GM12875 (cell line): Measurements from ENCODE around the gene LOX.

Source experiments
- H3K4me3 ChIP-seq: one replicate; pipeline ENCODE4 v1.5.1; 2011; ENCODE audit warnings: low read depth, low read length, control low read depth
- CTCF ChIP-seq: IDR thresholded peaks from 2 replicates; pipeline ENCODE4 v1.5.1; 2011; ENCODE audit warnings: low read depth, mild to moderate bottlenecking, control low read depth, inconsistent platforms, low read length, moderate library complexity, borderline replicate concordance; ENCODE audit not compliant: insufficient read depth

Gene LOX

GRCh38 chr5:122081541-122081940, 3.5 kb upstream of the LOX start:
- TF ChIP-seq CTCF, result no peak
- no peak overlapping the region for H3K4me3 ChIP-seq

- peak overlapping the region; percentile 49 for H3K4me3 ChIP-seq
- no peak for TF ChIP-seq CTCF
These were observed 518 bp downstream of the LOX start for GRCh38 chr5:122077366-122078115.

- peak; percentile 73 for TF ChIP-seq CTCF
- H3K4me3 ChIP-seq, result peak overlapping the region; percentile 49
These were observed 1.2 kb downstream of the LOX start for GRCh38 chr5:122076669-122077365.

GRCh38 chr5:122076050-122076461, 2.0 kb downstream of the LOX start:
- no peak for TF ChIP-seq CTCF
- no peak overlapping the region for H3K4me3 ChIP-seq

DNA sequence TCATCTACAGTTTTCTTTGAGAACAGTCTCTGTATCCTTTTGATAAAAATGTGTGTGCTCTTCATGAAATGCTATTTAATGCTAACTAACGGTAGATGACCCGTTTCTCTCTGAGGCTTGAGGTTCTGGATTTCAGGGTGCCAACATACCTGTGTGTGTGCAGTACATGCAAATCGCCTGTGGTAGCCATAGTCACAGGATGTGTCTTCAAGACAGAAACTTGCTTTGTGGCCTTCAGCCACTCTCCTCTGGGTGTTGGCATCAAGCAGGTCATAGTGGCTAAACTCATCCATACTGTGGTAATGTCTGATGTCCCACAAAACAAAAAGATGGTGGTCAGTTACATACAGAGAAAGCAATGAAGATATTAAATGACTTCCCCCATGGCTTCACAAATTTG, 4.2 kb downstream of the LOX start:
- H3K4me3 ChIP-seq, result no peak overlapping the region
- no peak for TF ChIP-seq CTCF

- H3K4me3 ChIP-seq, result no peak overlapping the region
- TF ChIP-seq CTCF, result no peak
These were observed 5.0 kb downstream of the LOX start for GRCh38 chr5:122073018-122073417.

DNA sequence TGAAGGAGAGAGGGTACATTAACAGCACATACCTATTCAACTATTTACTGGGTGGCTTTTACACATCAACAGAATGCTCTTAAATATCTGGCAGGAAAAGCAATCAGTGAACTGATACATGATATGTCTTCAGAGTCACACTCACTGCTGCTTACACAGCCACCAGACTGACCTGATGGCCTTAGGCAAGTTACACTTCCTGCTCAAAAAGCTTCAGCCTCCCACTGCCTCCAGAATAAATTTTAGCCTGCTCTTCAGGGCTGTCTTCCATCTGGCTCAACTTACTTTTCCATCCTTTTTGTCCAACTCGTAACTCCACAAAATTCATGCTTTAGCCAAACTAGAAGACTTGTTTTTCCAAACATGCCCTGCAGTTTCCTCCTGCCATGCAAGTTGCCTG, 10.7 kb downstream of the LOX start:
- no peak for TF ChIP-seq CTCF
- H3K4me3 ChIP-seq, result no peak overlapping the region
